WTC11 (cell line): ENCODE measurements around the gene FAM136A. TPM values are rescaled to one million over a fixed set of nuclear protein-coding genes. Genes with fewer than 3 reads are reported as not detected.

Source experiments
- ATAC-seq: fragments of 200-7000 bp; cut with Tn5 transposase; 2 replicates; pipeline ENCODE4 v1.10.0; 2021; ENCODE audit warnings: mild to moderate bottlenecking, moderate library complexity
- CTCF ChIA-PET: fragments of 300-600 bp; sonication (Branson Sonifier 250); formaldehyde crosslinking; loops from one replicate; lab custom pipeline; 2021; ENCODE audit warnings: antibody characterized with exemption; lab: Charles Lee
- POLR2A ChIA-PET: fragments of 350-600 bp; sonication (Branson Sonifier 250); formaldehyde crosslinking; loops from one replicate; lab custom pipeline; 2021; ENCODE audit warnings: antibody characterized with exemption; lab: Charles Lee
- DNase-seq: peaks from one replicate; pipeline ENCODE4 v3.0.0; 2021; ENCODE audit warnings: low spot score
- H3K27ac Mint-ChIP-seq: 2 replicates; pipeline ENCODE4 v1.8.0; 2021; ENCODE audit warnings: mixed read lengths
- H3K27me3 Mint-ChIP-seq: 2 replicates; pipeline ENCODE4 v1.8.0; 2021; ENCODE audit warnings: low read depth, mild to moderate bottlenecking, moderate library complexity, mixed read lengths
- H3K36me3 Mint-ChIP-seq: 2 replicates; pipeline ENCODE4 v1.8.0; 2021; ENCODE audit warnings: mixed read lengths
- H3K4me1 Mint-ChIP-seq: 2 replicates; pipeline ENCODE4 v1.8.0; 2022; ENCODE audit warnings: mixed read lengths
- H3K4me3 Mint-ChIP-seq: 2 replicates; pipeline ENCODE4 v1.8.0; 2021; ENCODE audit warnings: mild to moderate bottlenecking, moderate library complexity, mixed read lengths
- H3K9me3 Mint-ChIP-seq: 2 replicates; pipeline ENCODE4 v1.8.0; 2021; ENCODE audit warnings: mixed read lengths
- FOXJ3 ChIP-seq: sonication (generic); formaldehyde crosslinking; IDR thresholded peaks from 2 replicates; pipeline ENCODE4 v1.9.0; 2021; ENCODE audit warnings: missing genetic modification reagents, mild to moderate bottlenecking, borderline replicate concordance
- FOXP1 ChIP-seq: sonication (generic); formaldehyde crosslinking; IDR thresholded peaks from 2 replicates; pipeline ENCODE4 v1.8.0; 2022; ENCODE audit warnings: missing genetic modification reagents, mild to moderate bottlenecking, moderate library complexity, borderline replicate concordance
- GABPB1 ChIP-seq: sonication (generic); formaldehyde crosslinking; IDR thresholded peaks from 2 replicates; pipeline ENCODE4 v1.8.1; 2023; ENCODE audit warnings: mild to moderate bottlenecking, missing genetic modification reagents
- JAZF1 ChIP-seq: fragments of 250-450 bp; sonication (Bioruptor Pico); IDR thresholded peaks from 2 replicates; pipeline ENCODE4 v1.9.0; 2021; ENCODE audit warnings: moderate library complexity, mild to moderate bottlenecking, inconsistent platforms
- ZNF671 ChIP-seq: fragments of 250-450 bp; sonication (Bioruptor Pico); IDR thresholded peaks from 2 replicates; pipeline ENCODE4 v1.8.0; 2021; ENCODE audit warnings: mild to moderate bottlenecking
- total RNA-seq: library from RNA; stranded (reverse); gene quantifications from 3 replicates; pipeline ENCODE4 v1.2.3, GENCODE V29; 2021
- TF ChIP-seq, protein P1 (sequence below): sonication (generic); formaldehyde crosslinking; IDR thresholded peaks from 2 replicates; pipeline ENCODE4 v1.8.0; 2023; ENCODE audit warnings: missing genetic modification reagents, mild to moderate bottlenecking, borderline replicate concordance
- TF ChIP-seq, protein P2 (sequence below): sonication (generic); formaldehyde crosslinking; IDR thresholded peaks from 2 replicates; pipeline ENCODE4 v1.8.1; 2022; ENCODE audit warnings: mild to moderate bottlenecking, moderate library complexity, missing genetic modification reagents
- TF ChIP-seq, protein P3 (sequence below): fragments of 250-450 bp; sonication (Bioruptor Pico); IDR thresholded peaks from 2 replicates; pipeline ENCODE4 v1.9.0; 2021; ENCODE audit warnings: moderate library complexity, mild to moderate bottlenecking, inconsistent platforms, borderline replicate concordance
- TF ChIP-seq, protein P4 (sequence below): fragments of 250-450 bp; sonication (Bioruptor Pico); IDR thresholded peaks from 2 replicates; pipeline ENCODE4 v1.9.0; 2021; ENCODE audit warnings: mild to moderate bottlenecking, borderline replicate concordance
- TF ChIP-seq, protein P5 (sequence below): sonication (generic); formaldehyde crosslinking; IDR thresholded peaks from 2 replicates; pipeline ENCODE4 v1.8.1; 2023; ENCODE audit warnings: mild to moderate bottlenecking, missing genetic modification reagents
- TF ChIP-seq, protein P6 (sequence below): sonication (generic); formaldehyde crosslinking; IDR thresholded peaks from 2 replicates; pipeline ENCODE4 v1.8.0; 2022; ENCODE audit warnings: mild to moderate bottlenecking, missing genetic modification reagents
- TF ChIP-seq, protein P7 (sequence below): sonication (generic); formaldehyde crosslinking; IDR thresholded peaks from 2 replicates; pipeline ENCODE4 v1.8.0; 2022; ENCODE audit warnings: missing genetic modification reagents

FAM136A gene
- total RNA-seq, 1 experiment from 2014 or later, result 83.9 TPM

DNA sequence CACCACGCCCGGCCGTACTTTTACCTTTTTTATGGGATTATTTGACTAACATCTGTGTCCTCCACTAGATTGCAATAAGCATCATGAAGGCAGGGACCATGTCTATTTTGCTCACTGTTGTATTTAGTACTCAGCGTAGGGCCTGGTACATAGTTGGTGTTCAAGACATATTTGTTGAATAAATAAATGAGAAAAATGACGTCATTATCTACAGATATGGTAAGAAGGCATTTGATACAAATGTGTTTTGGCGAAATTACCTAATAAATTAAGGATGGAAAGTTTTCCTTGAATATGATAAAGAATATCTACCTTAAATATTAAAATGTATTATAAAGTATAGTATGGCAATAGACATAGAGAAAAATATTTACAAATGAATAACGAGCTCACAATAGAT, 24.0 kb upstream of the FAM136A start (continued):
- TF ChIP-seq, protein P1, sequence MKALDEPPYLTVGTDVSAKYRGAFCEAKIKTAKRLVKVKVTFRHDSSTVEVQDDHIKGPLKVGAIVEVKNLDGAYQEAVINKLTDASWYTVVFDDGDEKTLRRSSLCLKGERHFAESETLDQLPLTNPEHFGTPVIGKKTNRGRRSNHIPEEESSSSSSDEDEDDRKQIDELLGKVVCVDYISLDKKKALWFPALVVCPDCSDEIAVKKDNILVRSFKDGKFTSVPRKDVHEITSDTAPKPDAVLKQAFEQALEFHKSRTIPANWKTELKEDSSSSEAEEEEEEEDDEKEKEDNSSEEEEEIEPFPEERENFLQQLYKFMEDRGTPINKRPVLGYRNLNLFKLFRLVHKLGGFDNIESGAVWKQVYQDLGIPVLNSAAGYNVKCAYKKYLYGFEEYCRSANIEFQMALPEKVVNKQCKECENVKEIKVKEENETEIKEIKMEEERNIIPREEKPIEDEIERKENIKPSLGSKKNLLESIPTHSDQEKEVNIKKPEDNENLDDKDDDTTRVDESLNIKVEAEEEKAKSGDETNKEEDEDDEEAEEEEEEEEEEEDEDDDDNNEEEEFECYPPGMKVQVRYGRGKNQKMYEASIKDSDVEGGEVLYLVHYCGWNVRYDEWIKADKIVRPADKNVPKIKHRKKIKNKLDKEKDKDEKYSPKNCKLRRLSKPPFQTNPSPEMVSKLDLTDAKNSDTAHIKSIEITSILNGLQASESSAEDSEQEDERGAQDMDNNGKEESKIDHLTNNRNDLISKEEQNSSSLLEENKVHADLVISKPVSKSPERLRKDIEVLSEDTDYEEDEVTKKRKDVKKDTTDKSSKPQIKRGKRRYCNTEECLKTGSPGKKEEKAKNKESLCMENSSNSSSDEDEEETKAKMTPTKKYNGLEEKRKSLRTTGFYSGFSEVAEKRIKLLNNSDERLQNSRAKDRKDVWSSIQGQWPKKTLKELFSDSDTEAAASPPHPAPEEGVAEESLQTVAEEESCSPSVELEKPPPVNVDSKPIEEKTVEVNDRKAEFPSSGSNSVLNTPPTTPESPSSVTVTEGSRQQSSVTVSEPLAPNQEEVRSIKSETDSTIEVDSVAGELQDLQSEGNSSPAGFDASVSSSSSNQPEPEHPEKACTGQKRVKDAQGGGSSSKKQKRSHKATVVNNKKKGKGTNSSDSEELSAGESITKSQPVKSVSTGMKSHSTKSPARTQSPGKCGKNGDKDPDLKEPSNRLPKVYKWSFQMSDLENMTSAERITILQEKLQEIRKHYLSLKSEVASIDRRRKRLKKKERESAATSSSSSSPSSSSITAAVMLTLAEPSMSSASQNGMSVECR (CRISPR knock-in tag), result no peak
- TF ChIP-seq GABPB1 (no peak), FOXP1 (CRISPR knock-in tag) (no peak)

DNA sequence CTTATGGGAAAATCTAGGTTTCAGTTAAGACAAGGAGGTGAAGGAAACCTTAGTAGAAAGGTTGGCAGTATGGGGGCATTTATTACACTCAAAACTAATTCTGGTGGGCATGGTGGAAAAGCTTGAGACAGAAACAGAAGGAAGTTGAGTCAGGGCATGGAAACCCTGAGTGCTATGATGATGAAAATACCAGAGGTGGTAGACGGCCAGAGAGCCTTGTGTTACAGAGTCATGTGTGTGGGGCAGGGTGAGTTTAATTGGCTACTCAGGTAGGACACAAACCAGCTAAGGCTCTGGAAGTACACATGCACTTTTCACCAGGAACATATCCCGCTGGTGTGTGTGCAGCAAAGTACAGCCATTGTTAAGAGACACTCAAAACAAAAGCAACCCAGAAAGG, 20.7 kb upstream of the FAM136A start:
- CTCF ChIA-PET, result interaction anchor here (1.1 to 1.5 kb wide), 2 partner anchors 18 to 21 kb away, joined by 5 to 9 read pairs; partner anchors contain the start of gene FAM136A

DNA sequence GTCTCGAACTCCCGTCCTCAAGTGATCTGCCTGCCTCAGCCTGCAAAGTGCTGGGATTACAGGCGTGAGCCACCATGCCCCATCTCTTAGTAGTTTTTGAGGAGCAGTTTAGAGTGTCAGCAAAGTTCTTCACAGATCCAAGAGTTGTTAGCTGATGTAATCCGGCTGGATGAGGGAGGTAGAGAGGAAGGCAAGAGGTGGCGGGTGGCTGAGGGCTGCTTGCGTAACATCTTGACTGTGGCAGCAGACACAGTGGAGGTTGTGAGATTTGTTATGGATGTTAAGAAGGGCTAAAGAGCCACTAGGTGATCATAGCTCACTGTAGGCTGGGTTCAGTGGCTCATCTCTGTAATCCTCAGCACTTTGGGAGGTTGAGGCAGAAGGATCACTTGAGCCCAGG, 19.5 kb upstream of the FAM136A start:
- no peak overlapping the region for H3K27ac Mint-ChIP-seq
- DNase-seq (no peak), ATAC-seq (no peak)
- no peaks in the 10 kb centered on the region for H3K4me1 Mint-ChIP-seq
- H3K9me3 Mint-ChIP-seq, result no peaks in the 10 kb centered on the region
- H3K36me3 Mint-ChIP-seq, result no peaks in the 10 kb centered on the region
- H3K4me3 Mint-ChIP-seq, result no peak overlapping the region
- ChIA-PET CTCF (interaction anchor here (0.9 to 1.1 kb wide), 2 partner anchors 20 to 139 kb away, joined by 3 to 5 read pairs; partner anchors contain the start of gene FAM136A), POLR2A (no interaction called here)
- peaks cover 44% of the 10 kb centered on the region for H3K27me3 Mint-ChIP-seq
- TF ChIP-seq, protein P2, sequence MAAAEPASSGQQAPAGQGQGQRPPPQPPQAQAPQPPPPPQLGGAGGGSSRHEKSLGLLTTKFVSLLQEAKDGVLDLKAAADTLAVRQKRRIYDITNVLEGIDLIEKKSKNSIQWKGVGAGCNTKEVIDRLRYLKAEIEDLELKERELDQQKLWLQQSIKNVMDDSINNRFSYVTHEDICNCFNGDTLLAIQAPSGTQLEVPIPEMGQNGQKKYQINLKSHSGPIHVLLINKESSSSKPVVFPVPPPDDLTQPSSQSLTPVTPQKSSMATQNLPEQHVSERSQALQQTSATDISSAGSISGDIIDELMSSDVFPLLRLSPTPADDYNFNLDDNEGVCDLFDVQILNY (CRISPR knock-in tag), result no peak
- TF ChIP-seq, protein P3, sequence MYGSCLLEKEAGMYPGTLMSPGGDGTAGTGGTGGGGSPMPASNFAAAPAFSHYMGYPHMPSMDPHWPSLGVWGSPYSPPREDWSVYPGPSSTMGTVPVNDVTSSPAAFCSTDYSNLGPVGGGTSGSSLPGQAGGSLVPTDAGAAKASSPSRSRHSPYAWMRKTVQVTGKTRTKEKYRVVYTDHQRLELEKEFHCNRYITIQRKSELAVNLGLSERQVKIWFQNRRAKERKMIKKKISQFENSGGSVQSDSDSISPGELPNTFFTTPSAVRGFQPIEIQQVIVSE (CRISPR knock-in tag), result no peak
- TF ChIP-seq JAZF1, result no peak
- TF ChIP-seq, protein P4, sequence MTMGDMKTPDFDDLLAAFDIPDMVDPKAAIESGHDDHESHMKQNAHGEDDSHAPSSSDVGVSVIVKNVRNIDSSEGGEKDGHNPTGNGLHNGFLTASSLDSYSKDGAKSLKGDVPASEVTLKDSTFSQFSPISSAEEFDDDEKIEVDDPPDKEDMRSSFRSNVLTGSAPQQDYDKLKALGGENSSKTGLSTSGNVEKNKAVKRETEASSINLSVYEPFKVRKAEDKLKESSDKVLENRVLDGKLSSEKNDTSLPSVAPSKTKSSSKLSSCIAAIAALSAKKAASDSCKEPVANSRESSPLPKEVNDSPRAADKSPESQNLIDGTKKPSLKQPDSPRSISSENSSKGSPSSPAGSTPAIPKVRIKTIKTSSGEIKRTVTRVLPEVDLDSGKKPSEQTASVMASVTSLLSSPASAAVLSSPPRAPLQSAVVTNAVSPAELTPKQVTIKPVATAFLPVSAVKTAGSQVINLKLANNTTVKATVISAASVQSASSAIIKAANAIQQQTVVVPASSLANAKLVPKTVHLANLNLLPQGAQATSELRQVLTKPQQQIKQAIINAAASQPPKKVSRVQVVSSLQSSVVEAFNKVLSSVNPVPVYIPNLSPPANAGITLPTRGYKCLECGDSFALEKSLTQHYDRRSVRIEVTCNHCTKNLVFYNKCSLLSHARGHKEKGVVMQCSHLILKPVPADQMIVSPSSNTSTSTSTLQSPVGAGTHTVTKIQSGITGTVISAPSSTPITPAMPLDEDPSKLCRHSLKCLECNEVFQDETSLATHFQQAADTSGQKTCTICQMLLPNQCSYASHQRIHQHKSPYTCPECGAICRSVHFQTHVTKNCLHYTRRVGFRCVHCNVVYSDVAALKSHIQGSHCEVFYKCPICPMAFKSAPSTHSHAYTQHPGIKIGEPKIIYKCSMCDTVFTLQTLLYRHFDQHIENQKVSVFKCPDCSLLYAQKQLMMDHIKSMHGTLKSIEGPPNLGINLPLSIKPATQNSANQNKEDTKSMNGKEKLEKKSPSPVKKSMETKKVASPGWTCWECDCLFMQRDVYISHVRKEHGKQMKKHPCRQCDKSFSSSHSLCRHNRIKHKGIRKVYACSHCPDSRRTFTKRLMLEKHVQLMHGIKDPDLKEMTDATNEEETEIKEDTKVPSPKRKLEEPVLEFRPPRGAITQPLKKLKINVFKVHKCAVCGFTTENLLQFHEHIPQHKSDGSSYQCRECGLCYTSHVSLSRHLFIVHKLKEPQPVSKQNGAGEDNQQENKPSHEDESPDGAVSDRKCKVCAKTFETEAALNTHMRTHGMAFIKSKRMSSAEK, result no peak
- TF ChIP-seq, protein P5, sequence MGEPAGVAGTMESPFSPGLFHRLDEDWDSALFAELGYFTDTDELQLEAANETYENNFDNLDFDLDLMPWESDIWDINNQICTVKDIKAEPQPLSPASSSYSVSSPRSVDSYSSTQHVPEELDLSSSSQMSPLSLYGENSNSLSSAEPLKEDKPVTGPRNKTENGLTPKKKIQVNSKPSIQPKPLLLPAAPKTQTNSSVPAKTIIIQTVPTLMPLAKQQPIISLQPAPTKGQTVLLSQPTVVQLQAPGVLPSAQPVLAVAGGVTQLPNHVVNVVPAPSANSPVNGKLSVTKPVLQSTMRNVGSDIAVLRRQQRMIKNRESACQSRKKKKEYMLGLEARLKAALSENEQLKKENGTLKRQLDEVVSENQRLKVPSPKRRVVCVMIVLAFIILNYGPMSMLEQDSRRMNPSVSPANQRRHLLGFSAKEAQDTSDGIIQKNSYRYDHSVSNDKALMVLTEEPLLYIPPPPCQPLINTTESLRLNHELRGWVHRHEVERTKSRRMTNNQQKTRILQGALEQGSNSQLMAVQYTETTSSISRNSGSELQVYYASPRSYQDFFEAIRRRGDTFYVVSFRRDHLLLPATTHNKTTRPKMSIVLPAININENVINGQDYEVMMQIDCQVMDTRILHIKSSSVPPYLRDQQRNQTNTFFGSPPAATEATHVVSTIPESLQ, result no peak
- TF ChIP-seq, protein P6, sequence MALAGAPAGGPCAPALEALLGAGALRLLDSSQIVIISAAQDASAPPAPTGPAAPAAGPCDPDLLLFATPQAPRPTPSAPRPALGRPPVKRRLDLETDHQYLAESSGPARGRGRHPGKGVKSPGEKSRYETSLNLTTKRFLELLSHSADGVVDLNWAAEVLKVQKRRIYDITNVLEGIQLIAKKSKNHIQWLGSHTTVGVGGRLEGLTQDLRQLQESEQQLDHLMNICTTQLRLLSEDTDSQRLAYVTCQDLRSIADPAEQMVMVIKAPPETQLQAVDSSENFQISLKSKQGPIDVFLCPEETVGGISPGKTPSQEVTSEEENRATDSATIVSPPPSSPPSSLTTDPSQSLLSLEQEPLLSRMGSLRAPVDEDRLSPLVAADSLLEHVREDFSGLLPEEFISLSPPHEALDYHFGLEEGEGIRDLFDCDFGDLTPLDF (CRISPR knock-in tag), result no peak

More for the DNA sequence above, 20.7 kb upstream of the FAM136A start:
- Mint-ChIP-seq H3K36me3 (no peaks in the 10 kb centered on the region), H3K9me3 (no peaks in the 10 kb centered on the region)
- DNase-seq, result no peak
- POLR2A ChIA-PET, result no interaction called here
- TF ChIP-seq FOXJ3 (CRISPR knock-in tag) (no peak), ZNF671 (CRISPR knock-in tag) (no peak)
- TF ChIP-seq, protein P7, sequence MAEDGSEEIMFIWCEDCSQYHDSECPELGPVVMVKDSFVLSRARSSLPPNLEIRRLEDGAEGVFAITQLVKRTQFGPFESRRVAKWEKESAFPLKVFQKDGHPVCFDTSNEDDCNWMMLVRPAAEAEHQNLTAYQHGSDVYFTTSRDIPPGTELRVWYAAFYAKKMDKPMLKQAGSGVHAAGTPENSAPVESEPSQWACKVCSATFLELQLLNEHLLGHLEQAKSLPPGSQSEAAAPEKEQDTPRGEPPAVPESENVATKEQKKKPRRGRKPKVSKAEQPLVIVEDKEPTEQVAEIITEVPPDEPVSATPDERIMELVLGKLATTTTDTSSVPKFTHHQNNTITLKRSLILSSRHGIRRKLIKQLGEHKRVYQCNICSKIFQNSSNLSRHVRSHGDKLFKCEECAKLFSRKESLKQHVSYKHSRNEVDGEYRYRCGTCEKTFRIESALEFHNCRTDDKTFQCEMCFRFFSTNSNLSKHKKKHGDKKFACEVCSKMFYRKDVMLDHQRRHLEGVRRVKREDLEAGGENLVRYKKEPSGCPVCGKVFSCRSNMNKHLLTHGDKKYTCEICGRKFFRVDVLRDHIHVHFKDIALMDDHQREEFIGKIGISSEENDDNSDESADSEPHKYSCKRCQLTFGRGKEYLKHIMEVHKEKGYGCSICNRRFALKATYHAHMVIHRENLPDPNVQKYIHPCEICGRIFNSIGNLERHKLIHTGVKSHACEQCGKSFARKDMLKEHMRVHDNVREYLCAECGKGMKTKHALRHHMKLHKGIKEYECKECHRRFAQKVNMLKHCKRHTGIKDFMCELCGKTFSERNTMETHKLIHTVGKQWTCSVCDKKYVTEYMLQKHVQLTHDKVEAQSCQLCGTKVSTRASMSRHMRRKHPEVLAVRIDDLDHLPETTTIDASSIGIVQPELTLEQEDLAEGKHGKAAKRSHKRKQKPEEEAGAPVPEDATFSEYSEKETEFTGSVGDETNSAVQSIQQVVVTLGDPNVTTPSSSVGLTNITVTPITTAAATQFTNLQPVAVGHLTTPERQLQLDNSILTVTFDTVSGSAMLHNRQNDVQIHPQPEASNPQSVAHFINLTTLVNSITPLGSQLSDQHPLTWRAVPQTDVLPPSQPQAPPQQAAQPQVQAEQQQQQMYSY, result no peak
- TF ChIP-seq, all 79 proteins: peak for 0
- no peaks in the 10 kb centered on the region for H3K4me1 Mint-ChIP-seq
- no peak for ATAC-seq
- H3K27ac Mint-ChIP-seq, result no peak overlapping the region
- H3K4me3 Mint-ChIP-seq, result no peak overlapping the region
- H3K27me3 Mint-ChIP-seq, result peaks cover 43% of the 10 kb centered on the region
